BE2C (cell line): ENCODE measurements around the gene POLD3.
"Not testable (repeated sequence)": the region's sequence is repeated elsewhere in the genome, so short reads cannot be mapped to it uniquely, and the experiment has no call there.

Experiments
- DNase-seq: peaks from one replicate; pipeline ENCODE4 v3.0.0-alpha.2; 2020
- H3K27me3 ChIP-seq: fragments of 250-450 bp; sonication (Bioruptor Pico); 2 replicates; pipeline ENCODE4 v1.5.1; 2020; ENCODE audit warnings: mild to moderate bottlenecking
- H3K36me3 ChIP-seq: fragments of 250-450 bp; sonication (Bioruptor Pico); 2 replicates; pipeline ENCODE4 v1.5.1; 2020; ENCODE audit warnings: mild to moderate bottlenecking
- H3K4me1 ChIP-seq: fragments of 250-450 bp; sonication (Bioruptor Pico); 2 replicates; pipeline ENCODE4 v1.5.1; 2020
- H3K4me3 ChIP-seq: 2 replicates; pipeline ENCODE4 v1.5.1; 2011; ENCODE audit warnings: low read depth, low read length
- H3K9me3 ChIP-seq: fragments of 250-450 bp; sonication (Bioruptor Pico); 2 replicates; pipeline ENCODE4 v1.5.1; 2020
- CTCF ChIP-seq: IDR thresholded peaks from 2 replicates; pipeline ENCODE4 v1.5.1; 2012; ENCODE audit warnings: mild to moderate bottlenecking, low read depth, low read length

The POLD3 gene

GRCh38 chr11:74650498-74650897, 58.1 kb downstream of the POLD3 start:
- TF ChIP-seq CTCF, result no peak
- no peak overlapping the region for H3K4me3 ChIP-seq
- no peaks in the 10 kb centered on the region for H3K4me1 ChIP-seq
- no peak for DNase-seq
- H3K36me3 ChIP-seq, result no peaks in the 10 kb centered on the region; the same call in 1 of the 2 replicates
- no peaks in the 10 kb centered on the region for H3K9me3 ChIP-seq
- H3K27me3 ChIP-seq, result no peaks in the 10 kb centered on the region

GRCh38 chr11:74654976-74655375, 62.6 kb downstream of the POLD3 start:
- no peaks in the 10 kb centered on the region for H3K4me1 ChIP-seq
- H3K4me3 ChIP-seq, result no peak overlapping the region
- DNase-seq, result no peak
- no peaks in the 10 kb centered on the region; the same call in 1 of the 2 replicates for H3K36me3 ChIP-seq
- H3K27me3 ChIP-seq, result no peaks in the 10 kb centered on the region
- no peaks in the 10 kb centered on the region for H3K9me3 ChIP-seq
- TF ChIP-seq CTCF, result no peak

- H3K9me3 ChIP-seq, H3K4me1 ChIP-seq, DNase-seq, H3K27me3 ChIP-seq, H3K36me3 ChIP-seq, H3K4me3 ChIP-seq: not testable (repeated sequence)
Observed at GRCh38 chr11:74659124-74659523, 66.7 kb downstream of the POLD3 start.

GRCh38 chr11:74662487-74663103, 70.2 kb downstream of the POLD3 start:
- Histone ChIP-seq H3K9me3 (no peaks in the 10 kb centered on the region), H3K36me3 (no peaks in the 10 kb centered on the region), H3K4me1 (no peaks in the 10 kb centered on the region), H3K27me3 (no peaks in the 10 kb centered on the region), H3K4me3 (no peak overlapping the region)
- no peak for DNase-seq
- TF ChIP-seq CTCF, result no peak

- Histone ChIP-seq H3K4me1 (no peaks in the 10 kb centered on the region), H3K27me3 (no peaks in the 10 kb centered on the region), H3K9me3 (no peaks in the 10 kb centered on the region), H3K4me3 (no peak overlapping the region), H3K36me3 (no peaks in the 10 kb centered on the region)
- no peak for DNase-seq
- TF ChIP-seq CTCF, result no peak
Observed at GRCh38 chr11:74663315-74663714, 70.9 kb downstream of the POLD3 start.

GRCh38 chr11:74669211-74670160, 77.1 kb downstream of the POLD3 start:
- H3K27me3 ChIP-seq, result no peaks in the 10 kb centered on the region
- no peak overlapping the region for H3K4me3 ChIP-seq
- no peak for DNase-seq
- H3K36me3 ChIP-seq, result no peaks in the 10 kb centered on the region
- H3K9me3 ChIP-seq, result no peaks in the 10 kb centered on the region; the same call in 1 of the 2 replicates
- no peak for TF ChIP-seq CTCF
- peaks cover 3% of the 10 kb centered on the region; the same call in 1 of the 2 replicates for H3K4me1 ChIP-seq
